Adrenal gland (tissue), 12 donors: ENCODE measurements around the gene TSPO. TPM values are rescaled to one million over a fixed set of nuclear protein-coding genes. Genes with fewer than 3 reads are reported as not detected.

Experiments
- DNase-seq, 7 donors: peaks; one replicate each; pipeline ENCODE4 v3.0.0-alpha.2; 2019 to 2020
- H3K27ac ChIP-seq, 5 donors: fragments of 200-600 bp; sonication (generic) in 4 of 5; 1 replicate in 3 of 5; 2 replicates in 2 of 5; pipeline versions ENCODE4 v1.5.1 to v1.8.0; 2016 to 2020; ENCODE audit warnings: mild to moderate bottlenecking in 1 of 5
- H3K27me3 ChIP-seq: fragments of 200-600 bp; 2 replicates; pipeline ENCODE4 v1.8.0; 2021
- H3K36me3 ChIP-seq, 2 donors: fragments of 200-600 bp; replicated peaks in 1 of 2; 1 replicate in 1 of 2; 2 replicates in 1 of 2; pipeline versions ENCODE4 v1.5.1 to v1.8.0; 2018 to 2022
- H3K4me1 ChIP-seq, 2 donors: fragments of 200-600 bp; replicated peaks in 1 of 2; 1 replicate in 1 of 2; 2 replicates in 1 of 2; pipeline versions ENCODE4 v1.5.1 to v1.8.0; 2018 to 2021
- H3K4me3 ChIP-seq, 4 donors: fragments of 200-600 bp; sonication (generic) in 3 of 4; one replicate each; pipeline ENCODE4 v1.5.1; 2016 to 2018
- H3K9me3 ChIP-seq, 3 donors: fragments of 200-600 bp; sonication (generic) in 1 of 3; replicated peaks in 1 of 3; 1 replicate in 2 of 3; 2 replicates in 1 of 3; pipeline versions ENCODE4 v1.5.1 to v1.8.0; 2016 to 2021
- CTCF ChIP-seq, 6 experiments: fragments of 450-650 bp in 4 of 6; fragments of 200-600 bp in 2 of 6; sonication (generic) in 1 of 6; IDR thresholded peaks; 1 replicate in 5 of 6; 2 replicates in 1 of 6; pipeline versions ENCODE4 v1.5.1 to v1.8.0; 2016 to 2021; ENCODE audit warnings: antibody characterized with exemption in 6 of 6, mild to moderate bottlenecking in 2 of 6, moderate library complexity in 1 of 6
- POLR2A ChIP-seq, 2 donors: fragments of 450-650 bp; IDR thresholded peaks; one replicate each; pipeline ENCODE4 v1.6.1; 2017; ENCODE audit warnings: antibody characterized with exemption in 2 of 2, mild to moderate bottlenecking in 2 of 2, moderate library complexity in 1 of 2
- WGBS, 4 donors: extraction: QIAGEN DNeasy Blood & Tissue Kit in 2 of 4; methylation state at CpG; one replicate each; pipeline versions ENCODE4 v1.1.5 to v1.1.7; 2013 to 2017; 5-methylcytosine and 5-hydroxymethylcytosine counted together
- intact Hi-C, 2 donors: fragments of 100-400 bp; cut with DNase I; formaldehyde crosslinking; loops; one replicate each; pipeline versions ENCODE4 v1.14.1 to v1.15.0; 2022 to 2023
- polyA plus RNA-seq, 3 donors: library from polyadenylated mRNA; stranded (reverse); fragments of 200-250 nt in 2 of 3; fragments of 350-450 nt in 1 of 3; fragmentation: Illumina TruSeq in 1 of 3; extraction: RNeasy Lipid Tissue Mini Kit (QIAGEN cat#74804) in 1 of 3; gene quantifications; one replicate each; pipeline ENCODE4 v1.2.3, GENCODE V29; 2013 to 2014
- total RNA-seq, 9 donors: library from RNA; depleted of rRNA in 4 of 9; stranded (reverse); fragments of >200 nt in 4 of 9; fragments of 120-200 nt in 1 of 9; fragmentation: NEBNext Ultra II Directional in 1 of 9; extraction: Animal tissue kit (Norgen Biotek cat#: 25700) in 1 of 9; gene quantifications; one replicate each; pipeline versions ENCODE4 v1.1.0 to v1.2.4, GENCODE V29; 2013 to 2023
- donor health status: healthy with polysubstance abuse.
- donor health status: Bipolar disorder and iron deficiency.
- donor health status: DM: yes; HTN: yes; CAD: no.
- donor health status: DM: no; HTN: no; CAD: no.
- donor health status: DM: no; HTN: no; CAD: no.
- donor health status: DM: yes; HTN: yes; CAD: no.

TSPO gene
- total and polyA plus RNA-seq, 12 donors, result 7.8 to 881 (median 229) TPM

- H3K36me3 ChIP-seq, result no peaks in the 10 kb centered on the region
- no peaks in the 10 kb centered on the region for H3K9me3 ChIP-seq
- H3K27me3 ChIP-seq, result no peaks in the 10 kb centered on the region
- peak overlapping the region in 3 of 4 donors; percentile 54 to 81 (median 68) for H3K4me3 ChIP-seq
- peak; percentile 64 to 86 (median 79) for DNase-seq
- peak overlapping the region; percentile 34 to 89 (median 67) for H3K27ac ChIP-seq
- TF ChIP-seq POLR2A (IDR thresholded peaks at IDR 0.05) (peak in 1 of 2 donors; percentile 37), CTCF (IDR thresholded peaks at IDR 0.05) (no peak)
- WGBS, 4 donors, result 8 to 38% (median 17%) methylated on average over 7 to 22 of the region's 22 CpGs
- intact Hi-C loops, result no loop called here
- peaks cover 22 to 23% of the 10 kb centered on the region in 2 donors for H3K4me1 ChIP-seq
Measured at GRCh38 chr22:43152357-43153071, 1.2 kb downstream of the TSPO start.

- no peaks in the 10 kb centered on the region for H3K36me3 ChIP-seq
- TF ChIP-seq CTCF (IDR thresholded peaks at IDR 0.05), result no peak
- no peak for TF ChIP-seq POLR2A (IDR thresholded peaks at IDR 0.05)
- WGBS, 4 donors, result 57 to 64% (median 59%) methylated on average over 9 of the region's 9 CpGs
- no peak overlapping the region for H3K4me3 ChIP-seq
- no peak overlapping the region for H3K27ac ChIP-seq
- intact Hi-C loops, result no loop called here
- no peaks in the 10 kb centered on the region for H3K27me3 ChIP-seq
- DNase-seq, result no peak
- H3K4me1 ChIP-seq, result peaks cover 22 to 23% of the 10 kb centered on the region in 2 donors
- H3K9me3 ChIP-seq, result no peaks in the 10 kb centered on the region
Measured at GRCh38 chr22:43153899-43154298, 2.5 kb downstream of the TSPO start.

GRCh38 chr22:43154887-43155536, 3.7 kb downstream of the TSPO start:
- 86 to 93% (median 88%) methylated on average over 5 to 27 of the region's 27 CpGs for WGBS, 4 donors
- Histone ChIP-seq H3K27ac (no peak overlapping the region), H3K4me3 (no peak overlapping the region), H3K27me3 (no peaks in the 10 kb centered on the region), H3K4me1 (peaks cover 22 to 23% of the 10 kb centered on the region in 2 donors), H3K9me3 (no peaks in the 10 kb centered on the region), H3K36me3 (no peaks in the 10 kb centered on the region)
- TF ChIP-seq CTCF (IDR thresholded peaks at IDR 0.05) (no peak), POLR2A (IDR thresholded peaks at IDR 0.05) (no peak)
- intact Hi-C loops, result no loop called here
- DNase-seq, result peak in 3 of 7 donors; percentile 39 to 50 (median 43)

- WGBS, 4 donors, result 80 to 91% (median 91%) methylated on average over 5 of the region's 5 CpGs; no CpG with 5 or more reads in 1 of the 4 donors
- no peak overlapping the region for H3K4me3 ChIP-seq
- H3K9me3 ChIP-seq, result no peaks in the 10 kb centered on the region
- peaks cover 17 to 18% of the 10 kb centered on the region in 2 donors for H3K4me1 ChIP-seq
- no peak overlapping the region for H3K27ac ChIP-seq
- no peaks in the 10 kb centered on the region for H3K36me3 ChIP-seq
- intact Hi-C loops, result no loop called here
- TF ChIP-seq CTCF (IDR thresholded peaks at IDR 0.05) (no peak), POLR2A (IDR thresholded peaks at IDR 0.05) (no peak)
- DNase-seq, result no peak
- H3K27me3 ChIP-seq, result no peaks in the 10 kb centered on the region
Measured at GRCh38 chr22:43155789-43156188, 4.4 kb downstream of the TSPO start.
